Suprapubic skin (tissue), 3 donors: ENCODE measurements around the gene CACNA2D3.

Experiments used
- EP300 ChIP-seq: sonication (generic); formaldehyde crosslinking; IDR thresholded peaks from one replicate; pipeline ENCODE4 v1.6.1; 2017; ENCODE audit warnings: antibody characterized with exemption
- POLR2A ChIP-seq, 2 donors: fragments of 450-650 bp; IDR thresholded peaks; one replicate each; pipeline ENCODE4 v1.6.1; 2017; ENCODE audit warnings: antibody characterized with exemption in 2 of 2, mild to moderate bottlenecking in 2 of 2, moderate library complexity in 2 of 2
- TF ChIP-seq, protein P1 (sequence below), 2 donors: fragments of 200-600 bp in 1 of 2; fragments of 450-650 bp in 1 of 2; sonication (generic) in 1 of 2; IDR thresholded peaks; one replicate each; pipeline ENCODE4 v1.5.1; 2016 to 2019; ENCODE audit warnings: antibody characterized with exemption in 2 of 2, mild to moderate bottlenecking in 1 of 2, moderate library complexity in 1 of 2

DNA sequence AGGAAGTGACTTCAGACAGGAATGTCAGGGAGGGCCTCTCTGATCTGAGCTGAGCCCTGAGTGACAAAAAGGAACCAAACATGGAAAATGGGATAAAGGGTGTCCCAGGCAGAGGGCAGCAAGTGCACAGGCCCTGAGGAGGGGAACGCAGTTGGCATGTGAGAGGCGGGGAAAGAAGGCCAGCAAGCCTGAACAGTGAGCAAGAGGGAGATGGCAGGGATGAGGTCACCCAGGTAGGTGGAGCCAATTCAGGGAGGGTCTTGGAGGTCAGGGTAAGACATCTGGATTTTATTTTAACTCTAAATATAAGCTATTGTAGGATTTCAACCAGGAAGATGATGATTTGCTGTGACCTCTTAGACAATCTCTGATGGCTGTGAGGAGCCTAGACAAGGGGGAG, 637.8 kb downstream of the CACNA2D3 start:
- TF ChIP-seq, protein P1, sequence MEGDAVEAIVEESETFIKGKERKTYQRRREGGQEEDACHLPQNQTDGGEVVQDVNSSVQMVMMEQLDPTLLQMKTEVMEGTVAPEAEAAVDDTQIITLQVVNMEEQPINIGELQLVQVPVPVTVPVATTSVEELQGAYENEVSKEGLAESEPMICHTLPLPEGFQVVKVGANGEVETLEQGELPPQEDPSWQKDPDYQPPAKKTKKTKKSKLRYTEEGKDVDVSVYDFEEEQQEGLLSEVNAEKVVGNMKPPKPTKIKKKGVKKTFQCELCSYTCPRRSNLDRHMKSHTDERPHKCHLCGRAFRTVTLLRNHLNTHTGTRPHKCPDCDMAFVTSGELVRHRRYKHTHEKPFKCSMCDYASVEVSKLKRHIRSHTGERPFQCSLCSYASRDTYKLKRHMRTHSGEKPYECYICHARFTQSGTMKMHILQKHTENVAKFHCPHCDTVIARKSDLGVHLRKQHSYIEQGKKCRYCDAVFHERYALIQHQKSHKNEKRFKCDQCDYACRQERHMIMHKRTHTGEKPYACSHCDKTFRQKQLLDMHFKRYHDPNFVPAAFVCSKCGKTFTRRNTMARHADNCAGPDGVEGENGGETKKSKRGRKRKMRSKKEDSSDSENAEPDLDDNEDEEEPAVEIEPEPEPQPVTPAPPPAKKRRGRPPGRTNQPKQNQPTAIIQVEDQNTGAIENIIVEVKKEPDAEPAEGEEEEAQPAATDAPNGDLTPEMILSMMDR (IDR thresholded peaks at IDR 0.05): no peak
- no peak for TF ChIP-seq EP300
- TF ChIP-seq POLR2A (IDR thresholded peaks at IDR 0.05): no peak
